ENCODE data around the gene TTBK2. TPM values are rescaled to one million over a fixed set of nuclear protein-coding genes. Genes with fewer than 3 reads are reported as not detected.
A peak's percentile ranks its signal among the peaks of the same experiment; 100 is the strongest.

The TTBK2 gene
- total RNA-seq, 1 experiment from 2014 or later = 10.6 TPM

GRCh38 chr15:42891569-42891968 is 29.0 kb downstream of the TTBK2 start:
- H4K8ac ChIP-seq (replicated peaks; ENCODE audit: insufficient read length, low read depth, low read length) = no peak overlapping the region
- no peaks in the 10 kb centered on the region; the same call in 1 of the 2 replicates for H3K79me2 ChIP-seq (ENCODE audit: insufficient read depth, low read length)
- H3K23me2 ChIP-seq (ENCODE audit: insufficient read length, low read depth, low read length, poor library complexity, severe bottlenecking) = no peaks in the 10 kb centered on the region
- no peak overlapping the region for H3K9ac ChIP-seq (ENCODE audit: extremely low read depth, insufficient read length, low read length)
- no peak overlapping the region for H3K23ac ChIP-seq (ENCODE audit: insufficient read length, low read depth, low read length)
- H2BK20ac ChIP-seq (ENCODE audit: low read depth, low read length, poor library complexity, severe bottlenecking) = no peak overlapping the region
- H2BK15ac ChIP-seq (ENCODE audit: low read depth, low read length) = no peak overlapping the region
- H2BK5ac ChIP-seq (ENCODE audit: insufficient read length, low read length) = no peak overlapping the region
- Mint-ChIP-seq H3K27ac (peak overlapping the region in 1 of 3 experiments; percentile 89; a peak in 3 of 7 replicates), H3K4me1 (peaks cover 3 to 8% of the 10 kb centered on the region in 2 experiments; a peak in 3 of 4 replicates), H3K27me3 (ENCODE audit: low read depth) (no peaks in the 10 kb centered on the region), H3K4me3 (no peak overlapping the region), H3K9me3 (peaks cover 12 to 16% of the 10 kb centered on the region in 2 experiments), H3K36me3 (ENCODE audit: insufficient read depth in 1 of 3, low read depth in 3 of 3) (peaks cover 12 to 16% (median 12%) of the 10 kb centered on the region in 3 experiments)
- H4K5ac ChIP-seq (ENCODE audit: insufficient read length, low read depth, low read length) = no peak overlapping the region
- H3K18ac ChIP-seq (ENCODE audit: insufficient read length, low read depth, low read length) = no peak overlapping the region
- H4K91ac ChIP-seq (ENCODE audit: insufficient read length, low read depth, low read length) = no peak overlapping the region
- peaks cover 3% of the 10 kb centered on the region for H3K79me1 ChIP-seq (ENCODE audit: insufficient read depth, low read depth, low read length, poor library complexity, severe bottlenecking)
- no peak for TF ChIP-seq CTCF (conservative IDR thresholded peaks at IDR 0.05)
- no peak overlapping the region for H3T11ph ChIP-seq (ENCODE audit: low read length)
- H3K14ac ChIP-seq (ENCODE audit: insufficient read depth, low read length) = no peak overlapping the region
- no peak overlapping the region for H3K4ac ChIP-seq (ENCODE audit: low read depth, low read length)
- no peaks in the 10 kb centered on the region for H3K27me3 ChIP-seq (ENCODE audit: insufficient read depth, low read length)
- WGBS (ENCODE audit: extremely low coverage, insufficient read length, low lambda C conversion rate) = no CpG with 5 or more reads among the region's 3 CpGs
- no peak overlapping the region for H3K4me2 ChIP-seq (ENCODE audit: insufficient read depth, insufficient read length, low read length)
- no peaks in the 10 kb centered on the region; the same call in 1 of the 2 replicates for H3K4me1 ChIP-seq (ENCODE audit: insufficient read depth, low read length)
- H4K20me1 ChIP-seq (ENCODE audit: control insufficient read depth, insufficient read depth, insufficient read length) = no peaks in the 10 kb centered on the region
- no peak for DNase-seq
- H3K27ac ChIP-seq (ENCODE audit: insufficient read length, low read depth, low read length) = no peak overlapping the region
- no peak overlapping the region for H2AK5ac ChIP-seq (ENCODE audit: insufficient read length, low read length)
- H3K56ac ChIP-seq (ENCODE audit: insufficient read length, low read depth, low read length) = no peak overlapping the region
- no peaks in the 10 kb centered on the region for H3K9me3 ChIP-seq (ENCODE audit: control insufficient read depth, low read depth, low read length)
- H2BK120ac ChIP-seq (ENCODE audit: low read depth, low read length, poor library complexity, severe bottlenecking) = no peak overlapping the region
- no peak overlapping the region for H2AFZ ChIP-seq (ENCODE audit: low read length)
- no peak overlapping the region for H2BK12ac ChIP-seq (ENCODE audit: insufficient read length, low read depth, low read length)

Measured in H9 (cell line).